DND-41 (cell line): ENCODE results near the gene MEPE.
A peak's percentile ranks its signal among the peaks of the same experiment; 100 is the strongest.

Experiments used
- ATAC-seq: fragments of 200-7000 bp; cut with Tn5 transposase; 3 replicates; pipeline ENCODE4 v1.9.1; 2021; ENCODE audit warnings: low read depth; ENCODE audit not compliant: insufficient read depth
- DNase-seq: peaks from one replicate; pipeline ENCODE4 v3.0.0-alpha.2; 2020
- H2AFZ ChIP-seq: 2 replicates; pipeline ENCODE4 v1.6.0; 2012; ENCODE audit warnings: low read depth, low read length
- H3K27ac ChIP-seq: 2 replicates; pipeline ENCODE4 v1.5.1; 2012; ENCODE audit warnings: low read length, inconsistent platforms
- H3K27me3 ChIP-seq: fragments of 200-600 bp; sonication (generic); 2 replicates; pipeline ENCODE4 v1.6.0; 2012; ENCODE audit warnings: low read length, mild to moderate bottlenecking, inconsistent platforms; ENCODE audit not compliant: insufficient read depth, poor library complexity
- H3K36me3 ChIP-seq: 2 replicates; pipeline ENCODE4 v1.5.1; 2012; ENCODE audit warnings: low read length, inconsistent platforms; ENCODE audit not compliant: insufficient read depth
- H3K4me1 ChIP-seq: 2 replicates; pipeline ENCODE4 v1.5.1; 2012; ENCODE audit warnings: mild to moderate bottlenecking, low read length; ENCODE audit not compliant: insufficient read depth
- H3K4me2 ChIP-seq: 2 replicates; pipeline ENCODE4 v1.6.0; 2012; ENCODE audit warnings: mild to moderate bottlenecking, moderate library complexity, low read length, inconsistent platforms; ENCODE audit not compliant: insufficient read depth
- H3K4me3 ChIP-seq, 2 experiments: fragments of 200-600 bp in 1 of 2; shearing (Covaris generic) in 1 of 2; 2 replicates each; pipeline ENCODE4 v1.5.1; 2012 to 2016; ENCODE audit warnings: inconsistent platforms in 2 of 2, low read length in 2 of 2, mild to moderate bottlenecking in 2 of 2, low read depth in 1 of 2, moderate library complexity in 1 of 2
- H3K79me2 ChIP-seq: 2 replicates; pipeline ENCODE4 v1.6.0; 2012; ENCODE audit warnings: low read length, inconsistent platforms; ENCODE audit not compliant: insufficient read depth
- H3K9ac ChIP-seq: 2 replicates; pipeline ENCODE4 v1.6.0; 2012; ENCODE audit warnings: low read depth, mild to moderate bottlenecking, inconsistent platforms, low read length, moderate library complexity
- H3K9me3 ChIP-seq: 2 replicates; pipeline ENCODE4 v1.5.1; 2012; ENCODE audit warnings: low read length, moderate library complexity, mild to moderate bottlenecking, inconsistent platforms; ENCODE audit not compliant: insufficient read depth, severe bottlenecking
- H4K20me1 ChIP-seq: 2 replicates; pipeline ENCODE4 v1.6.0; 2012; ENCODE audit warnings: low read length; ENCODE audit not compliant: insufficient read depth
- EZH2 ChIP-seq: IDR thresholded peaks from 3 replicates; pipeline ENCODE4 v1.6.1; 2012; ENCODE audit warnings: borderline replicate concordance, low read depth, mild to moderate bottlenecking, moderate library complexity, low read length, inconsistent platforms; ENCODE audit not compliant: severe bottlenecking
- TF ChIP-seq, protein P1 (sequence below): IDR thresholded peaks from 2 replicates; pipeline ENCODE4 v1.5.1; 2012; ENCODE audit warnings: borderline replicate concordance, low read length, moderate library complexity, mild to moderate bottlenecking; ENCODE audit not compliant: poor library complexity, severe bottlenecking; ENCODE audit errors: extremely low read depth

Gene MEPE

GRCh38 chr4:87835743-87836142 lies 3.0 kb downstream of the MEPE start:
- TF ChIP-seq, protein P1, sequence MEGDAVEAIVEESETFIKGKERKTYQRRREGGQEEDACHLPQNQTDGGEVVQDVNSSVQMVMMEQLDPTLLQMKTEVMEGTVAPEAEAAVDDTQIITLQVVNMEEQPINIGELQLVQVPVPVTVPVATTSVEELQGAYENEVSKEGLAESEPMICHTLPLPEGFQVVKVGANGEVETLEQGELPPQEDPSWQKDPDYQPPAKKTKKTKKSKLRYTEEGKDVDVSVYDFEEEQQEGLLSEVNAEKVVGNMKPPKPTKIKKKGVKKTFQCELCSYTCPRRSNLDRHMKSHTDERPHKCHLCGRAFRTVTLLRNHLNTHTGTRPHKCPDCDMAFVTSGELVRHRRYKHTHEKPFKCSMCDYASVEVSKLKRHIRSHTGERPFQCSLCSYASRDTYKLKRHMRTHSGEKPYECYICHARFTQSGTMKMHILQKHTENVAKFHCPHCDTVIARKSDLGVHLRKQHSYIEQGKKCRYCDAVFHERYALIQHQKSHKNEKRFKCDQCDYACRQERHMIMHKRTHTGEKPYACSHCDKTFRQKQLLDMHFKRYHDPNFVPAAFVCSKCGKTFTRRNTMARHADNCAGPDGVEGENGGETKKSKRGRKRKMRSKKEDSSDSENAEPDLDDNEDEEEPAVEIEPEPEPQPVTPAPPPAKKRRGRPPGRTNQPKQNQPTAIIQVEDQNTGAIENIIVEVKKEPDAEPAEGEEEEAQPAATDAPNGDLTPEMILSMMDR: no peak
- Histone ChIP-seq H3K36me3 (no peaks in the 10 kb centered on the region), H3K9me3 (no peaks in the 10 kb centered on the region), H3K79me2 (no peaks in the 10 kb centered on the region), H2AFZ (no peak overlapping the region), H3K27ac (no peak overlapping the region), H3K4me1 (no peaks in the 10 kb centered on the region), H3K9ac (no peak overlapping the region), H3K4me2 (no peak overlapping the region), H3K4me3 (no peak overlapping the region), H3K27me3 (peaks cover 11% of the 10 kb centered on the region), H4K20me1 (no peaks in the 10 kb centered on the region)
- ATAC-seq: no peak
- DNase-seq: no peak

DNA sequence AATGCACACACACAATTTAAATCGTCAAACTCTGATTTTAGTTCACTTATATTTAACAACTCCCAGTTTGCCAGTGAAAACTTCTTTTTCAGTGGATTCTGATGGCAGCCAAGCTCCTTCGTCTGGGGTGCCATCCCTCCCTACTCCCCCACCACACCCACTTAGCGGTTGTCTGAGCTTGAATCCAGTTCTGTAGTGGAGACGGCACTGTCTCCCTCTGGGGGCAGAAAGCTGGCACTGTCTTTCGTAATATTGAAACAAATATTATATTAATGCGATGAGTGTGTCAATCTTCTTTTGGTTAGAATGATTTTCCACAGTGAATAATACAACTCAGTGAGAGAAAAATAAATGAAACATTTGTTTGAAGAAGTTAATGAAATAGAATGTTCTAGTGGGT lies 5.4 kb downstream of the MEPE start:
- Histone ChIP-seq H3K27me3 (peaks cover 11% of the 10 kb centered on the region), H3K36me3 (no peaks in the 10 kb centered on the region), H4K20me1 (no peaks in the 10 kb centered on the region), H3K9ac (no peak overlapping the region), H3K27ac (no peak overlapping the region), H3K4me3 (no peak overlapping the region), H3K79me2 (no peaks in the 10 kb centered on the region), H3K4me1 (no peaks in the 10 kb centered on the region), H3K9me3 (no peaks in the 10 kb centered on the region), H3K4me2 (no peak overlapping the region), H2AFZ (no peak overlapping the region)
- TF ChIP-seq EZH2: no peak
- TF ChIP-seq, protein P1: peak; percentile 24
- no peak for ATAC-seq
- DNase-seq: no peak

DNA sequence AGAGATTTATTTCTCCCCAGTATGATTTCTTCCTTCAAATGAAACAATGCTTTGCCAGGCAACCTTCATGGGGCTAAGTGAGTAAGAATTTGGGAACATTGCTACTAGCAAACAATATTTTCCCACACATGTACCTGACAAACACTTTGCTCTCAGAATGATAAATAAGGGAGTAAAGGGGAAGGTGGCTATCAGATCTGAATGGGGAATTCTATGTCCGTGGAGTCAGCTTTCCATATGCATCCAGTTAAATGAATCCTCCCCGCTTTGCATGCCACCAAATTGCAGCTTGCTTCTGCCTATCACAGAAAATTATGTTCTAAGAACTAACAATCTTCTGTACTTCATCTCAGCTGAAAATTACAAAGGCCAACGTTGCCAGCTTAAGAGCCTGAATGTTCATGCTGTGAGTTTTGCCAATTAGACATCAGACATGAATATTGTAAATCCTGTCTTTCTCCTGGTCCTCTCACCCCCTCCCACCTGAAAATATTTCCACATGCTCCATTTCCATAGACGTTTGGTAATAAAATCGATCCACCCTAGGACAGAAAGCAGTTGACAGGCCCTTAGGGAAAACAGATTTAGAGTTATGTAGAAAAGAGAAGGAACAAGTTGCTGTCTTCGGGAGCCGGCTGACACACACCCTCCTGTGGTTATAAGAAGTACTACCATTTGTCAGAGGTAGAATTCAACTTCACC lies 6.3 kb downstream of the MEPE start:
- no peak overlapping the region for H3K27ac ChIP-seq
- no peaks in the 10 kb centered on the region for H3K79me2 ChIP-seq
- no peaks in the 10 kb centered on the region for H3K36me3 ChIP-seq
- peak; percentile 8 for DNase-seq
- H3K4me2 ChIP-seq: no peak overlapping the region
- H3K4me3 ChIP-seq: no peak overlapping the region
- no peaks in the 10 kb centered on the region for H3K9me3 ChIP-seq
- no peaks in the 10 kb centered on the region for H3K4me1 ChIP-seq
- H3K9ac ChIP-seq: no peak overlapping the region
- no peaks in the 10 kb centered on the region for H4K20me1 ChIP-seq
- peak; percentile 52; the same call in 2 of the 3 replicates for ATAC-seq
- TF ChIP-seq EZH2: no peak
- TF ChIP-seq, protein P1: peak; percentile 61
- H3K27me3 ChIP-seq: peaks cover 13% of the 10 kb centered on the region
- H2AFZ ChIP-seq: no peak overlapping the region
